HT1080 (cell line): ENCODE measurements around the gene MCUB. TPM values are rescaled to one million over a fixed set of nuclear protein-coding genes. Genes with fewer than 3 reads are reported as not detected.
"Not testable (repeated sequence)": the region's sequence is repeated elsewhere in the genome, so short reads cannot be mapped to it uniquely, and the experiment has no call there.

Experiments
- DNase-seq: peaks from one replicate; pipeline ENCODE4 v3.0.0-alpha.2; 2015; ENCODE audit warnings: low read depth
- total RNA-seq: library from RNA; depleted of rRNA; stranded (reverse); fragments of >200 nt; shearing (Covaris generic); gene quantifications from 2 replicates; pipeline ENCODE4 v1.2.3, GENCODE V29; 2014

Gene MCUB
- total RNA-seq, 1 experiment from 2014 or later = 92.6 TPM

- DNase-seq = no peak
These were observed 18.8 kb downstream of the MCUB start for GRCh38 chr4:109578846-109579245.

DNA sequence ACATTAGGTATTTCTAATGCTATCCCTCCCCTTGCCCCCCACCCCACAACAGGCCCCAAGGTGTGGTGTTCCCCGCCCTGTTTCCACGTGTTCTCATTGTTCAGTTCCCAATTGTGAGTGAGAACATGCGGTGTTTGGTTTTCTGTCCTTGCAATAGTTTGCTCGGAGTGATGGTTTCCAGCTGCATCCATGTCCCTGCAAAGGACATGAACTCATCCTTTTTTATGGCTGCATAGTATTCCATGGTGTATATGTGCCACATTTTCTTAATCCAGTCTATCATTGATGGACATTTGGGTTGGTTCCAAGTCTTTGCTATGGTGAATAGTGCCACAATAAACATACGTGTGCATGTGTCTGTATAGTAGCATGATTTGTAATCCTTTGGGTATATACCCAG, 20.0 kb downstream of the MCUB start:
- DNase-seq = not testable (repeated sequence)

GRCh38 chr4:109588176-109588575, 28.1 kb downstream of the MCUB start:
- DNase-seq = no peak

DNA sequence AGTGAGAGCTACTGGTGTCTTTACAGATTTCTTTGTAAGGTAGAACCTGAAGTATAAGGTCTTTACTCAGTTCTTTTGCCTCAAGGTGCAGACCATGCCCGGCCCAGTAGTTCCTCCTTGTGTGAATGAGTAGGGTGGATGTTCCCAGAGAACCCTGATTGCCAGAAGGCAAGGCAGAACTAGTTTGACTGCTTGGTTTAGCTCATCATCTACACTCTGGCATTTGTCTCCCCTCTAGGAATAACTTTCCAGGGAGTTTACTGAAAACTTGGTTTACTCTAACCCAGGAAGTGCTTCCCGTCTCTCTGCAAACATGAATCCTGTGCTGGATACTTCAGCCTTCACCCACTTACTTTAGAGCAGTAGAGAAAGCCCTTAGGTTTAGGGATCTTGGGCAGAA, 29.1 kb downstream of the MCUB start:
- DNase-seq = no peak

DNA sequence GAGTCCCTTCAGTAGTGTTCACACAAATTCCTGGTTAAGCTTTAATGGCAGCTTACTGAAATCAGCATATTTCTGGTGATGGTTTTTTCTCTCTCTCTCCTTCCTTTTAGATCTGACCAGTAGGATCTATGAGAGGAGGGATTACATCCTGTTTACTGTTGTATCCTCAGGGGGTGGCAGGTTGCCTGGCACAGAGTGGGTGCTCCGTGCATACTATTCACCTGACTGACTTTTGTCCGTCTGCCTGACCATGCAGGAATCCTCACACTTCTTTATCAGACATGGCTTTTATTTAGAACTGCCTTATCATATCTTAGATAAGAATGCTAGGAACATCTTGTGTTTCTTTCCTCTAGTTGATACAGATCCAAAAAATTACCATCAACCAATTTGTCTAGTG, 29.6 kb downstream of the MCUB start:
- DNase-seq = no peak

- DNase-seq = no peak
These were observed 30.9 kb downstream of the MCUB start for GRCh38 chr4:109590905-109591304.

DNA sequence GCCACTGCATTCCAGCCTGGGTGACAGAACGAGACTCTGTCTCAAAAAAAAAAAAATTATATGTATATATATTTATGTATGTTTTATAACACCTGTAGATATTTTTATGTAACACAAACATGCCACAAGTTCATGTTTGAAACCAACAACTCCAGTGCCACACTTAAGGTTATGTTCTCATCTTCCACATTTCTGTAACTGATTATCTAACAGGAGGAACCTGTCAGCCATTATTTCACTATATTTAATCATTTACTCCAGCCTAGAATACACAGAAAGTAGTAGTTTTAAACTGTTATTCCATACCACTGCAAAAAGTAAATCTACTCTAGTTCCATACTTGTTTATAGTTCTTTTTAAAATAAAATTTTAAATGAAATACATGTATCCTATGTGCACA, 32.3 kb downstream of the MCUB start:
- DNase-seq = no peak

DNA sequence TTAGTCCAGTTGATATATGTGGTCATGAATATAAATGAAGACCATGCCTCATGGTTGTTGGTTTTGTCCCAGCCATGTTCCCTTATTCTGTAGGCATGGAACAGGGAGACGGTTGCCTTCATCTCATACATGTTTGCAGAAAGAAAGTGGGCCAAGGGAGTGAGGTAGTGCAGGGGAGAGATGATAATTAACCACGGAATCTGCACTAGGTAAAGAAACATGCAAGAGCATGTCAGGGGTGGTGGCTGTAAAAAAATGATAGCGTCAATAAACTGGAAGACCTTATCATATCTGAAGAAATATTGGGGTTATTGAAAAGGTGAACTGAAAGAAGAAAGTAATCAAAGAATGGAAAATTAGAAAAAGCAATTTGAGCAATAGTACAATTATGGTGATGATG, 35.1 kb downstream of the MCUB start:
- DNase-seq = not testable (repeated sequence)

DNA sequence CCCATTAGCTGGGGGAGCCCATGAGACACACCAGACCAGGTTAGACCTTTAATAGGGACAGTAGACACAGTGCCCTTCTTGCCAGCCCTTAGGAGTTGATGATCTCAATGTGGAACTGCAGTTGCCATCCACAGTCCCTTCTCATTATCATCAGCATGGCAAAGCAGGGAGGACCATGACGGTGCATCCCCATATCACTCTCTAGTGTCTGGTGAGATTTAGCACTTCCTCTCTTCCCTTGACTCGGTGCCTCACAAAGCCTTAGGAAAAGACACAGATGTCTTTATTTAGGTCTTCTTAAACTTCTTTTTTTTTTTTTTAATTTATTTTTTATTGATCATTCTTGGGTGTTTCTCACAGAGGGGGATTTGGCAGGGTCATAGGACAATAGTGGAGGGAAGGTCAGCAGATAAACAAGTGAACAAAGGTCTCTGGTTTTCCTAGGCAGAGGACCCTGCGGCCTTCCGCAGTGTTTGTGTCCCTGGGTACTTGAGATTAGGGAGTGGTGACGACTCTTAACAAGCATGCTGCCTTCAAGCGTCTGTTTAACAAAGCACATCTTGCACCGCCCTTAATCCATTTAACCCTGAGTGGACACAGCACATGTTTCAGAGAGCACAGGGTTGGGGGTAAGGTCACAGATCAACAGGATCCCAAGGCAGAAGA, 36.5 kb downstream of the MCUB start:
- not testable (repeated sequence) for DNase-seq

DNA sequence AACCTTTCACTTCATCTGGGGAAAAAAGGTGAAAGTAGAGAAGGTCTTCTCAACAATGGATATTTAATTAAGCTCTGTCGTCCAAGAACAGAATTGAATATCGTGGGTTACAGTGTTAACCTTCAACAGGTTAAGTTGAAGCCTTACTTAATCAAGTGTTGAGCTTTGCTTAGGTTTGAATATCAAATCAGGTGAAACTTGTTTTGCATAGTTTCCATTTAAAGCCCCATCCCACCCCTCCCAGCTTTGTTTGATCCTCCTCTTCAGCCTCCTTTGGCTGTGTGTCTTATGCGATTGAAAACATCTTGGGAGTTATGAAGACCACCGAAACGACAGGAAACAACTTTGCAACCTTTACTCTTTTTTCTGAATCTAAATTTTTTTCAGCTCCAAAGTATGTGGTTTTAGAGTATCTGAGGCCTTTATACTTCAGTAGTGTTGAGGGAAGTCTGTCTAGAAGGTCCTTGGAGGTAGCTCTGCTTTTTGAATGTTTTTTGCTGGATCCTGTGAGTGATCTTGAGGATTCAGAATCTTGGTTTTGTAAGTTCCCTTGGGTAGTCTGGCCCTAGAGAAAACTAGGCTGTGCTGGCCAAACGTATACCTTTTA, 39.1 kb downstream of the MCUB start:
- DNase-seq = no peak

- no peak for DNase-seq
These were observed 40.4 kb downstream of the MCUB start for GRCh38 chr4:109600431-109600830.

GRCh38 chr4:109601336-109601735, 41.3 kb downstream of the MCUB start:
- no peak for DNase-seq

GRCh38 chr4:109607976-109608375, 47.9 kb downstream of the MCUB start:
- DNase-seq = no peak

DNA sequence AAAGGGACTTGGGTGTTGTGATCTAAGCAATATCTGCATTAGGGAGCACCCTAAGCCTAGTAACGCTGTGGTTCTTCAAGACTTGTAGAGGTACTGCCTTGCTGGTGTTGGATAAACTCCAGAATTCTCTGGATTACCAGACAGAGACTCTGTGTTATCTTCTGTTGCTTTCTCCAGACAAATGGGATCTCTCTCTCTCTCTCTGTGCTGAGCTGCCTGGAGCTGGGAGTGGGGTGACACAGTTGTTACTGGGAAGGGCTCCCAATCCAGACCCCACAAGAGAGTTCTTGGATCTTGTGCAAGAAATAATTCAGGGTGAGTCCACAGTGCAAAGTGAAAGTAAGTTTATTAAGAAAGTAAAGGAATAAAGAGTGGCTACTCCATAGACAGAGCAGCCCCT, 48.8 kb downstream of the MCUB start:
- no peak for DNase-seq

GRCh38 chr4:109609431-109609830, 49.4 kb downstream of the MCUB start:
- DNase-seq = no peak

DNA sequence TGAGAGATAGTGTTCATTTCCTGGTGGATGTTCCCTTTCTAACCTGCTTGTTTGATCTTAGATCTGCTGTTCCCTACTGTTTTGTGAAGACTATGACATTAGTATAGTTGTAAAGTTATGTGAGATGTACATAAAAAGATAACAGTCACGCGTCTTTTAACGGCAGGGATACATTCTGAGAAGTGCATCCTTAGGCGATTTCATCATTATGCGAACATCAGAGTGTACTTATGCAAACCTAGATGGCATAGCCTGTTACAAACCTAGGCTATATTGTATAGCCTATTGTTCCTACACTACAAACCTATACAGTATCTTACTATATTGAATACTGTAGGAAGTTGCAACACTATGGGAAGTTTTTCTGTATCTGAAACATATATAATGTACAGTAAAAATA, 50.4 kb downstream of the MCUB start:
- DNase-seq = no peak

- DNase-seq = no peak
These were observed 51.1 kb downstream of the MCUB start for GRCh38 chr4:109611045-109611646.

DNA sequence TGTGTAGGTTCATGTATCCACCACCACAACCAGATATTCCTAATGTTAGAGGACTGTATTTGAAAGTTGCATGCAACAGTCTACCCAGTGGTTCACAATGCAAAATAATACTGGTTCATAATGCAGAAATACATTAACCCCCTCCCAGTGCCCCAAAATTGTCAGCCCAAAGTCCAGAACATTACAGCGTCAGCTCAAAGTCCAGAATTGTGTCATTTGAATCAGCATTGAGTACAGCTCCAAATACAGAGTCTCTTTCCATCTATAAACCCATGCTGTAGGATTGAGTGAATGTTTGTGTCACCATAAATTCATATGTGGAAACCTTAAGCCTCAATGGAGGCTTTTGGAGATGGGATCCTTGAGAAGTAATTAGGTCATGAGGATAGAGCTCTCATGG, 54.0 kb downstream of the MCUB start:
- DNase-seq = no peak

DNA sequence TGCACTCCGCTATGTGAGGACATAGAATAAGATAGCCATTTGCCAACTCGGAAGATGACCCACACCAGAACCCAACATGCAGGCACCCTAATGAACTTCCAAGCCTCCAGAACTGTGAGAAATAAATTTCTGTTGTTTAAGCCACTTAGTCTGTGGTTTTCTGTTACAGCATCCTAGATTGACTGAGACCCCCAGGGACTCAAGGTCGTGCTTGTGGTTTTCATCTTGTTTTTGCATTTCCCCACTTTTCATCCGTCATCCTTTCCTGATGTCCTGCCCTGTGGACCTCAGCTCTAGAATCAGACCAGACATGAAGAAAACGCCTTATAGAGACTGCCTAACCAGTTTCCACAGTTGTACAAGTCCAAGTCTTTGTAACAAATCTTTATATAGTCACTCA, 54.4 kb downstream of the MCUB start:
- no peak for DNase-seq

DNA sequence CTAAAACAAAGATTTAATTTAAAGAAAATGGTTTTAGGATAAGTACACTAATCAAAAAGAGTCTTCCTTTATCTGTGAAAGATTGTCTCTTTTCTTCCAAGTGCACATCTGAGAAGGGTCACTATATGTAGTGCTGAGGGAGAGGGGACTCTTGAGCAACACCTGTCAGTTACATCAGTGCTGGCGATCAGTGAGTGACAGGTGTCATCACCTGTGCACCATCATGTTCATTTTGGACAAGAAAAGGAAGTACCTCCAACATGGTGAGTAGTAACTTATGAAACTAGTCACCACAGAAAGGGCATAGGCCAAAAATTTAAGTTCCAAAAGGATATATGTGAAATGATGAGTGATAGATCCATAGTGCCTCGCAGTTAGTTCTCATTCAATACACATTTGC, 55.7 kb downstream of the MCUB start:
- DNase-seq = no peak

GRCh38 chr4:109616243-109616642, 56.2 kb downstream of the MCUB start:
- no peak for DNase-seq

DNA sequence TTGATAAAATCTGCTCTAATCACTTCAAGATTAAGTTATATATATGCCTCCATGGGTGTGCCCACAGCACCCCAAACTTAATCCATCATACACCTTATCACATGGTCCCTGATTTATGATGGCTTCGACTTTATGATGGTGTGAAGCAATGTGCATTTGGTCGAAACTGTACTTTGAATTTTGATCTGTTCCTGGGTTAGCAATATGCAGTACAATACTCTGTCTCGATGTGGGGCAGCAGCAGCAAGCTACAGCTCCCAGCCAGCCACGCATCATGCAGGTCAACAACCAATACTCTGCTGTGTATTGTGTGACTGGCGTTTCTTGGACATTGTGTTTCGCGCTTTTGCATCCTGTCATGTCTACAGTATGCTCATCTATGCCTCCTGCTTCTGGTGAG, 62.6 kb downstream of the MCUB start:
- no peak for DNase-seq

DNA sequence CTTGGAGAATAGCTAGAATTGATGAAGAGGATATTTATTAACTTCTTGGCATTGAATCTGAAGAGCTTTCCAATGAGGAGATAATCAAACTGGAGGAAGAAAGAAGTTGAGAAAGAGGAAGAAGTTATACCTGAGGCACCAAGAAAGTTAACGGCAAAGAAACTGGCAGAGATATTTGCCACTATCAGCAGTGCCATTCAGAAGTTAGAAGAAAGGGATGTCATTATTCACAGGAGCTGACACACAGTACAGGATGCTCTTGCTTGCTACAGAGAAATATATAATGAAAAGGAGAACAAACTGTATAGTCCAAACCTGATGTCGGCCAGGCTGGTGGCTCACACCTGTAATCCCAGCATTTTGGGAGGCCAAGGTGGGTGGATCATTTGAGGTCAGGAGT, 64.5 kb downstream of the MCUB start:
- DNase-seq = no peak
